Measurements from ENCODE around the gene RAB3IL1. TPM values are rescaled to one million over a fixed set of nuclear protein-coding genes. Genes with fewer than 3 reads are reported as not detected.

RAB3IL1 gene
- total RNA-seq, 2 donors from 2014 or later: 3.7 to 5.9 TPM

- Histone ChIP-seq H3K9me3 (no peaks in the 10 kb centered on the region), H3K27me3 (no peaks in the 10 kb centered on the region), H3K9ac (ENCODE audit: low read depth in 2 of 2, low read length in 2 of 2) (no peak overlapping the region), H3K4me1 (no peaks in the 10 kb centered on the region), H3K36me3 (no peaks in the 10 kb centered on the region), H3K27ac (no peak overlapping the region), H3K4me3 (no peak overlapping the region)
- no peak for DNase-seq
- TF ChIP-seq CTCF (IDR thresholded peaks at IDR 0.05): no peak
- intact Hi-C loops (cut with DNase I): no loop called here
Observed at GRCh38 chr11:61862714-61863547, 54.4 kb downstream of the RAB3IL1 start.

- H3K27ac ChIP-seq: no peak overlapping the region
- H3K4me1 ChIP-seq: no peaks in the 10 kb centered on the region
- intact Hi-C loops (cut with DNase I): no loop called here
- no peaks in the 10 kb centered on the region for H3K36me3 ChIP-seq
- no peaks in the 10 kb centered on the region for H3K27me3 ChIP-seq
- no peak overlapping the region for H3K4me3 ChIP-seq
- H3K9me3 ChIP-seq: no peaks in the 10 kb centered on the region
- DNase-seq: no peak
- H3K9ac ChIP-seq (ENCODE audit: low read depth in 2 of 2, low read length in 2 of 2): no peak overlapping the region
- TF ChIP-seq CTCF (IDR thresholded peaks at IDR 0.05): no peak
Observed at GRCh38 chr11:61861634-61862033, 55.7 kb downstream of the RAB3IL1 start.

GRCh38 chr11:61860054-61860903 lies 57.1 kb downstream of the RAB3IL1 start:
- Histone ChIP-seq H3K36me3 (no peaks in the 10 kb centered on the region), H3K4me1 (no peaks in the 10 kb centered on the region), H3K4me3 (no peak overlapping the region), H3K9ac (ENCODE audit: low read depth in 2 of 2, low read length in 2 of 2) (no peak overlapping the region), H3K9me3 (no peaks in the 10 kb centered on the region), H3K27me3 (no peaks in the 10 kb centered on the region), H3K27ac (no peak overlapping the region)
- DNase-seq: peak; percentile 73
- TF ChIP-seq CTCF (IDR thresholded peaks at IDR 0.05): no peak
- intact Hi-C loops (cut with DNase I): no loop called here

- no peak for TF ChIP-seq CTCF (IDR thresholded peaks at IDR 0.05)
- no peaks in the 10 kb centered on the region for H3K27me3 ChIP-seq
- no peak overlapping the region for H3K4me3 ChIP-seq
- no peak overlapping the region for H3K27ac ChIP-seq
- H3K9ac ChIP-seq (ENCODE audit: low read depth in 2 of 2, low read length in 2 of 2): no peak overlapping the region
- intact Hi-C loops (cut with DNase I): no loop called here
- no peaks in the 10 kb centered on the region for H3K9me3 ChIP-seq
- no peak for DNase-seq
- no peaks in the 10 kb centered on the region for H3K4me1 ChIP-seq
- no peaks in the 10 kb centered on the region for H3K36me3 ChIP-seq
Observed at GRCh38 chr11:61855939-61856680, 61.3 kb downstream of the RAB3IL1 start.
